GM18508 (cell line): ENCODE results near the gene ERBB4.
"Not testable (repeated sequence)": the region's sequence is repeated elsewhere in the genome, so short reads cannot be mapped to it uniquely, and the experiment has no call there.

Experiments used
- ATAC-seq: cut with Tn5 transposase; IDR thresholded peaks from one replicate; pipeline ENCODE4 v1.9.1; 2021; ENCODE audit warnings: moderate number of reproducible peaks; ENCODE audit not compliant: insufficient read depth, unreplicated experiment

The ERBB4 gene

GRCh38 chr2:211692689-211693088 is 845.9 kb downstream of the ERBB4 start:
- no peak for ATAC-seq

DNA sequence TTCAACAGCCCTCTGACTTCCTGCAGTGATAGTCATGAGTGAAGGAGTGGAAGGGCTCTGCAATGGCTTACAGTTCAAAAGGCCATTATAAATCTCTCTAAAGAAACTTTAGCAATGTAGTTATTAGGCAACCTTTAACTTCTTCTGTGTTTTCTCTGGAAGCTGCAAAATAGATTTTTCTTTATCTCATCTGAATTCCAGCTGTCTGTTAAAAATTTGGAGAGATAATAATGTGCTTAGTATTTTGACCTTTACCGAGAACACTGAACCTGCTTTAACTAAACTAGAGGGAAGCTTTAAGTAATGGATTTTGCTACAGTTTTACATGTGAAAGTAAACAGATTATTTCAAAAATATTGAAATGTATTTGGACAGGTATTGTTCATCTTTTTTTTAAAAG is 847.9 kb downstream of the ERBB4 start:
- no peak for ATAC-seq

GRCh38 chr2:211688196-211688595 is 850.4 kb downstream of the ERBB4 start:
- ATAC-seq, result no peak

DNA sequence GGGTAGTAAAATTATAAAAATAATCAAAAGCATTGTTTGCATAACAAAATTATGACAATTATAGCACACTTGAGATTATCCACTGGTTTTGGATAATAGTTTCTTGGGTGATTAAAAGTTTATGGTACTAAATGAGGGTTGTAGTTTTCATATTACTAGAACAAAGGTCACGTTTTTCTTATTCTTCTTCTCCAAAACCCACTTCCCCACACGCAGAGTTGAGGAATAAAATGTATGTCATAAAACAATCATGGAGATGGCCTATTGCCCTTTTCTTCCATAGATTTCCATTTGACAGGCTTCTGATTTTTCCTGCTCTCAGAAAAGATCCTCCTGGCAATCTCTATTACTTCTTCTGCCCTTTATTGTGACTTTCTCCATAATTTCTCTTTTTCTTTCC is 863.9 kb downstream of the ERBB4 start:
- ATAC-seq, result no peak

DNA sequence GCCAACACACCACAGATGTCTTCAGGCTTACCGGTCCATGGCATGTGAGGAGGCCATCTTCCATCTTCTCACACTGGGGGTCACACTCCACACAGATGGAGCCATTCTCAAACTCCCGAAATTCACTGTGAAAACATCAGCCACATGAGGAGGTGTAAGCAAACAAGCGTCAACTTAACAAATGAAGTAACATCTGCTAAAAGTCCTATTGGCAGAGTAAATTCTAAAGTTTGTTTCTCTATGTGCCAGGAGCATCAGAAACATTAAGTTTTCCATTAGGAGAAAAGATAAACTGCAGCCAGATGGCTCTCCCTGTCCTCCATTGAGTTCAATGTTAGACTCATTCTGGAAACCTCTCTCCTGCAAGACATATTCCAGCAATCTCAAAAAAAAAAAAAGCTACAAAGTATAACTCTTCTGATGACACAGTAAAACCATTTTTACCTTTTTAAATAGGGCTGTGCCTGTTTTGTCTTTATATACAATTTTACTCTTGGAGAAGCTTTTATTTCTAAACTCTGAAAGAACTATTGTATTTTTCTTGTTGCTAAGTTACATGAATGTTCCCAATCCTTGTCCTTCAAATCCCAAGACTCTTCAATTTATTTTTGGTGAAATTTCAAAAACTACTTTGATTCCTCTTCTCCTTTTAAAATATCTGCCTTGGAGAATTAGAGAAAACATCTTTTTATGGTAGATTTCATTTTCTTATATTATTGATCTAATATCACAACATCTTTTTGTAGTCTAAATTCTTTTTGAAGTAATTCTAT is 865.3 kb downstream of the ERBB4 start:
- no peak for ATAC-seq

- no peak for ATAC-seq
Observed at GRCh38 chr2:211671977-211672376, 866.6 kb downstream of the ERBB4 start.

GRCh38 chr2:211665299-211665698 is 873.3 kb downstream of the ERBB4 start:
- no peak for ATAC-seq

- ATAC-seq, result no peak
Observed at GRCh38 chr2:211664321-211664720, 874.3 kb downstream of the ERBB4 start.

DNA sequence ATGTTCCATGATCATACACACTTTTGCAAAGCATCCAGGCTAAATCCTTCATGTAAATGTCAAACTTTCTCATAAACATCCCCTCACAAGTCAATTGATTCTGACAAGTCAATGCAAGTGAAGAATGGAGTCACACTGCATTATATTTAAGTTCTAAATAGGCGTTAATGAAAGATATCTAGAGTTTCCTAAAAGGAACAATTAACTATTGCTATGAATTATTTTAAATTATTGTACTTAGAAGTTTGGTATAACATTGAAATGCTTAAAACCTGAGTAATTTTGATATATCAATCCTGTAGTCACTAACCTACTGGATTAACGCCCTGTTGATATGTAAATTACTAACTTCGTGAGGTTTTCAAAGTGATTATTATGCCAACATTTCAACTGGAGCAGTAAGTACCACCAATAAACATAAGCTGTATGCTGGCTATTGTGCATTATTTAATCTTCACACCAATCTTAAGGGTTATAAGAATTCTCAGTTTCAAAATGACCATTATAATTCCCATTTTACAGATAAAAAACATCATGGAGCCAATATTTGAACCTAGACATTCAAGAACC is 884.3 kb downstream of the ERBB4 start:
- ATAC-seq, result no peak

- ATAC-seq, result no peak
Observed at GRCh38 chr2:211652327-211652726, 886.3 kb downstream of the ERBB4 start.

DNA sequence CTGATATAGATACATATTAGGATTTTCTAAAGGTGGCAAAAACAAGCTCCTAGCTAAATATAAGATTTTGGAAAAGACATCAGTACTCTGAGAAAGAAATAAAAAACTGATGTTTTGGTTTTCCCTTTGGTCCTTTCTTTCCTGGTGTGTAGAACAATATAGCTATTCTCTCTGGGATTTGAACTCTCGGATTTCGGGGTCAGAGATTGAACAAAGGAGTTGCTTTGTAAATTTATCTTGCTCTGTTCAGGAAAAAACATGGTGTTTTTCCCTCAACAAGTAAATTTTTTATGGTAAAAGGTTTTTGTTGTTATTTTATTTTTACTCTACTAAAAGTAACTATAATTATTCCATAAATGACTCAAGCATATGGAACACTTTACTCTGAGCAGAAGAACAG is 889.3 kb downstream of the ERBB4 start:
- ATAC-seq, result no peak

DNA sequence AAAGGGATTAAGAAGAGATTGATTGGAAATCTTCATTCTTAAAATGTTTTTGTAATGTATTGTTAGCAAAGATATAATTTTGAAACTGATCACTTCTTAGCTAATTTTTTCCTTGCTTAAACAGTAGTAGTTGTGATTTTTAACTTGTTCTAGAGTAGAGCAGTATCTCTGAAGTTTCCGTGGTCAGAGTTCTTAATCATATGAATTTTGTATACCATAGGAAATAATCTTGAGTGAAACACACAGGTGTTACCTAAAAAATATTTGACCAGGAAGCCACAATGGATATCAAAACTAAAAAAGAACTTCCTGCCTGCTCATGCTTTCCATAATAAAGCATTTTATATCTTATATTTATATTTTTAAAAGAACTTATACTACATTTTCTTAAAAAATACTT is 907.1 kb downstream of the ERBB4 start:
- no peak for ATAC-seq

DNA sequence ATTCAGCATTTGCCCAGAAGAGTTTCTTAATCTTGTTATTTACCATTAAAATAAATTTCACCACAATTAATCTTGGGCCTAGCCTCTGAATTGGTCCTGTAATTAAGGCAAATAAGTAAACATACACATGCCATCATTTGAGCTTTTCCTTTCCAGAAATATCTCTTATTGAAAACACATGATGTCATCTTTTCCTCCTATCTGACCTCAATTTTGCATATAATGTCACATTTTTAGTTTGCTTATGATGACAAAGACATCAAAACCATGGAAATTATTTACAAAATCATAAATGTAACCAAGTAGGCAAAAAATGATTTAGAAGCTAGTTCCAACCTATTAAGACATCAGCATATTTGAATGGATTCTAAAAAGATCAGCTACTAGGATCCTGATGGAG is 915.5 kb downstream of the ERBB4 start:
- ATAC-seq, result no peak

GRCh38 chr2:211620986-211621385 is 917.6 kb downstream of the ERBB4 start:
- no peak for ATAC-seq

DNA sequence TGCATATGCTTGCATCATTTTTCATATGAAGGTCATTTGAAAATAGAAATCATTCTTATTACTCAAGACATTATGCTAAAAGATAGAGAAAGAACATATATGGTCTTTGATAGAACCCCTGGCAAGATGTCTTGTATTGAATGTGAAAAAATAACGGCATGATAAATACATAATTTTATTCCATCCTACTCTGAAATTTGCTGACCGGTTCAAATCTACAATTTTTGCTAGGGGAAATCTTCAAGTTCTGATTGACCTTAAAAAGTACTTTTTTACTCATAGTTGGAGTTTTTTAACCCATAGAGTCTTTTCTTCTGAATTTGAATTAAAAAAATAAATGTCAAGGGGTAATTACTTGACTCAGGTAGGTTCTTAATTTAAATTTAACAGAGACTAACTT is 920.8 kb downstream of the ERBB4 start:
- ATAC-seq, result no peak

DNA sequence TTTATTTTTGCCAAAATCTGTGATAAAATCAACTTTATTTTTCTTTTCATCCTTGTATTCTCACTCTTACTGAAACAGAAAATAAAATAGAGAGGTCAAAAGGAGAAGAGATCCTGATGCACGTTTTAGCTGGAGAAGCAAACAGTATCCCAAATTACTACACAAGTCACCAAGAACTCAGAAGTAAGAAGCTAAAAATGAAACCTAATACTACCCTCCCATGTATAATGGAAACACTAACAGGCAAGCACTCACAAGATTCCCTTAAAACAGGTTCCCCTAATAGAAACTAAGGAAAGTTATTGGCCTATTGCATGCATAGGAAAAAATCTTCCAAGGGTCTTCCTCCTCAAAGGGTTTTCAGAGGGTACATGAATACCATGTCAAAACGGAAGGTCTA is 927.0 kb downstream of the ERBB4 start:
- ATAC-seq, result no peak

GRCh38 chr2:211611061-211611518 is 927.5 kb downstream of the ERBB4 start:
- ATAC-seq, result no peak

GRCh38 chr2:211609127-211609526 is 929.5 kb downstream of the ERBB4 start:
- no peak for ATAC-seq

DNA sequence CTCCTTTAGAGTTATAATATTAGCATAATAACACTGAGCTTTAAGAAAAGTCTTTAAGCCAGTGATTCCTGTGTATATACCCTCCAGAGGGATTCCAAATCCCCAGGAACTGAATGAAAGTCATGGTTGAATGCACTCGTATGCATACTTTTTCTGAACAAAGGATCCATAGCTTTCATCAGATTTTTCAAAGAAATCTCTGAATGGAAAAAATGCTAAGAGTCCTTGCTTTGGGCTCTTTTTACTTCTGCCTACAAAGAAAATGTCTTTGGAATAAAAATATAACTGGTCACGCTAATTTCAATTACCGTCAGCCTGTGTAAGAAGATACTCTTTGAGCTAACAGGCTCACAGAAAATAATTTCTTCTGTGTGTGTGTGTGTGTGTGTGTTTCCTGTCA is 939.5 kb downstream of the ERBB4 start:
- no peak for ATAC-seq

GRCh38 chr2:211598238-211598637 is 940.4 kb downstream of the ERBB4 start:
- no peak for ATAC-seq

GRCh38 chr2:211592006-211592405 is 946.6 kb downstream of the ERBB4 start:
- not testable (repeated sequence) for ATAC-seq

DNA sequence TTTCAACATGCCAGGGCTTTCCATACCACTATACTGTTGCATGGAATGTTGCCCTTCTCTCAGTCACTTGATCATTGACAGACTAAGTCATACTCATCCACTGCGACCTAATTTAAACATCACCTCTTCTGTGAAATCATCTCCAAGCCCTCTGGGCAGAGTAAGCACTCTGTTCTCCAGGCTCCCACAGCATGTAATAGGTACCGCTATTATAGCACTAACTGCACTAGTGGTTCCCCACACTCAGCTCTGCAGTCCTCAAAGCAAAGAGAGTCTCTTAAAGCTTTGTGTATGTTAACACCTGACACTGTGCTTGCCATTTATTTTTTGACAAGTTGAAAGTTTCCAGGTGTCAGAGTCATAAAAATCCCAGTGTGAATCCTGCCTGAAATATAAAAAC is 947.2 kb downstream of the ERBB4 start:
- ATAC-seq, result no peak
